HG03108 (cell line): Measurements from ENCODE around the gene SNCG.

ENCODE experiments used
- ATAC-seq: cut with Tn5 transposase; IDR thresholded peaks from one replicate; pipeline ENCODE4 v1.9.1; 2021; ENCODE audit warnings: moderate library complexity; ENCODE audit not compliant: unreplicated experiment

The SNCG gene

GRCh38 chr10:86960003-86960862, 1.8 kb downstream of the SNCG start:
- peak; percentile 49 for ATAC-seq

- ATAC-seq, result no peak
These were observed 2.5 kb downstream of the SNCG start for GRCh38 chr10:86960863-86961434.

DNA sequence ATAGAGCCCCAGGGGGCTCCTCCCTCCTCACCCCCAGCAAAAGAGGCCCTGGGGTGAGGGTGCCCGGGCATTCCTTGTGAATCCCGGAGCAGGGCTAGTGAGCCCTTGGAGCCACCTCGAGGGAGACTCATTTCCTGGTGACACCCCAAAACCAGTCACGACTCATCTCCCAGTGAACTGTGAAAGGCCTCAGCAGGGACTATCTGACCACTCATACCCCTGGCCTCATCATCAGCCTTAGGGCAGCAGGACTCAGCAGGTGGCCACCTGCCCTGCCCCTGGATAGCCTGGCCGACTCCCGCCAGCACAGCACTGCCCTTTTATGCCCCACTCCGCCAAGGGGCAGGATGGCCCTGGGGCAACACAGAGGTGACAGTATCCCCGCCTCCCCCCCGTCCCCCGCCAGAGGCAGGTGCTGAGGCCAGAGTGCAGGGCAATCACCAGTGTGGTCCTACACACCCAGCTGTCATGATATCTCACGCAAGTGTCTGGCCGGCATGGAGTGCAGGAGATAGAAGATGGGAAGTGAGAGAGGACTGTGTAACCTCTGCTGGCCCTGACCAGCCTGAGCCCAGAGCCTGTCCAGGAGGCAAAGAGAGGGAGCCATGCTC, 3.2 kb downstream of the SNCG start:
- no peak for ATAC-seq

DNA sequence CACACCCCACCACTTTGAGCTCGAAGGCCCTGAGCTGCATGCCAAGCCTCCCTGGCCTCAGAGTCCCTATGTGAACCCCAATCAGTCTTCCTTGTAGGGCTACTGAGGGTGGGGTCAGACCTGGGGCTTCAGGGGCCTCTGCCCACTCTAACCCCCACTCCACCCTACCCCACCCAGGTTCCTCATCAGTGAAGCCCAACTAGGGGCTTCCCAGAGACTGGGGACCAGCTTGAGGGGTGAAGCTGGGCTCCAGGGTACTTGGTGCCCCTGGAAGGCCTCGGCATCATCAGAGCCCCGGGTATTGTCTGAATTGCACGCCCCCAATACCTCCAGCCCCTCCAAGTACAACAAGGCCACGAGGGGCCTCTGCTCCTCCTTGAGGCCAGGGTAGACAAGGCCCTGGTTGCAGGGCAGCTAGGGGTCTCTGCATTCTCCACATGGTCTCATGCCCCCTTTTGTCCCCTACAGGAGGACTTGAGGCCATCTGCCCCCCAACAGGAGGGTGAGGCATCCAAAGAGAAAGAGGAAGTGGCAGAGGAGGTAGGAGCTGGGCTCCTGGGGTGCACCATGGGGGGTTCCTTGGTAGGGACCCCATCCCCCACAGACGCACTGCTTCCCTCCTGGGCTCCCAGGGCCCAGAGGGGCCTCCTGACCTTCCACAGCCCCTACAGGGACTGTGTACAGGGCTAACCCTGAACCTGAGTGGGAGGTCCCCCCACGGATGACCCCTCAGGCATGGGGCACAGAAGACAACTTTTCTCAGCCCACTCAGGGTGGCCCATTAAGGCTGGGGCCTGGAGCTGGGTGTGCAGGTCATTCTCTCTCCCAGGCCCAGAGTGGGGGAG, 4.0 kb downstream of the SNCG start:
- ATAC-seq, result no peak

DNA sequence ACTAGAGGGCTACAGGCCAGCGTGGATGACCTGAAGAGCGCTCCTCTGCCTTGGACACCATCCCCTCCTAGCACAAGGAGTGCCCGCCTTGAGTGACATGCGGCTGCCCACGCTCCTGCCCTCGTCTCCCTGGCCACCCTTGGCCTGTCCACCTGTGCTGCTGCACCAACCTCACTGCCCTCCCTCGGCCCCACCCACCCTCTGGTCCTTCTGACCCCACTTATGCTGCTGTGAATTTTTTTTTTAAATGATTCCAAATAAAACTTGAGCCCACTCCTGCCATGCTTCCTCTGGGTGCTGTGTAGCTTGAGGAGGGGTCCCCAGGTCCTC, 4.5 kb downstream of the SNCG start:
- ATAC-seq, result no peak

- ATAC-seq, result no peak
These were observed 5.0 kb downstream of the SNCG start for GRCh38 chr10:86963341-86963919.

DNA sequence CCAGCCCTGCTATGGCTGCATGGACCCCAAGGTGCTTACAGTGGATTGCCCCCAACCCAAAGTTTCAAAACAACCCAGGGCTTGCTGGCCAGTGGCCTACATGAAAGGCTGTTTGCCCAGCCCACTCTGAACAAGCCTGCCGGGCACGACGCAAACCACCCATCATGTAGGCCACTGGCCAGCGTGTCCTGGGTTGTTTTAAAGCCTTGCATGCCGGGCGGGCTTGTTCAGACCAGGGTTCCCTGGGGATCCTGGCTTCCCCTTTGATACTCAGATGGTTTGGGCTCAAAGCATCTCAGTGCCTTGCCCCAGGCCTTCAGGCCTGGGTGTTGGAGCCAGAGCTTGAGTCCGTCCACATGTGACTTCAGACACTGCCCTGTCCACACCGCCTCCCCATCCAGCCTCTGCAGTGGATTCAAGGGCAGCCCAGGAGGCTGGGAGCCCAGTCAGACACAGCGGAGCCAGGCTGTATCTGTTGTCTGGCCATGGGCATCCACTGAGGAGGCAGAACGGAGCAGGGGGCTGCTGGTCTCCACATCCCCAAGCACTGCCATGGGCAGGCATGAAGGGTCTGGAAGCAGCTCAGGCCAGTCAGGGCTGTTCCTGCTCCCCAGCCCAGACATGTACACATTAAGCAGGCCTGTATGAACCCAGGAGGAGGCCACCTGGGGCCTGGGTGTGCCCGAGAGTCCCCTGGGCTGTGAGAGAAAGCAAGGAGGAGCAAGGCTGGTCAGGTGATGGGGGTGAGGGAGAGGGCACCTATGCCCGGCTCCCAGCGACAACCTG, 5.9 kb downstream of the SNCG start:
- no peak for ATAC-seq

- ATAC-seq, result no peak
These were observed 6.4 kb downstream of the SNCG start for GRCh38 chr10:86964847-86965190.

DNA sequence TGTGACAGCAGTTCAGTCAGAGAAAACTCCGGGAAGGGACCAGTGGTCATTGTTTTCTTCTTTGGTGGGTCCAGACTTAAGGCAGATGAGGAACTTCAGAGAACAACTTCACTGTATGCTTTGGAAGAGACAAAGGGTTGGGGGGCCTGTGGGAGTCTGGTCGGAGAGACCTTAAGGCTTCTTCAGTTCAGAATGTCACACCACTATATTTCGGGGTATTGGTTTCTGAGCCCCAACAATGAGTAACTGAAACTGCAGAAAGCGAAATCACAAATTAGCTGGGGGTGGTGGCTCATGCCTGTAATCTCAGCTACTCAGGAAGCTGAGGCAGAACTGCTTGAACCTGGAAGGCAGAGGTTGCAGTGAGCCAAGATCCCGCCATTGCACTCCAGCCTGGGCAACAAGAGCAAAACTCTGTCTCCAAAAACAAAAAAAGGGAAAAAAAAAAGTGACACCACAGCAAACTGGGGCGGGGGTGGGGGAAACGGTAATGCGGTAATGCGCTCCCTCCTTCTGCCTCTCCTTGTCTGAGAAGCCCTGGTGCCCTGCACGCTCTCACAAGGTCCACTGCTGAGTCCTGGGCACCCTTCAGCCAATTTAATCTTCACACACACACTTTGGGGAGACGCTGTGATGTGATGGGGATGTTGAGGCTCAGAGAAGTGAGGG, 7.7 kb downstream of the SNCG start:
- ATAC-seq, result no peak

DNA sequence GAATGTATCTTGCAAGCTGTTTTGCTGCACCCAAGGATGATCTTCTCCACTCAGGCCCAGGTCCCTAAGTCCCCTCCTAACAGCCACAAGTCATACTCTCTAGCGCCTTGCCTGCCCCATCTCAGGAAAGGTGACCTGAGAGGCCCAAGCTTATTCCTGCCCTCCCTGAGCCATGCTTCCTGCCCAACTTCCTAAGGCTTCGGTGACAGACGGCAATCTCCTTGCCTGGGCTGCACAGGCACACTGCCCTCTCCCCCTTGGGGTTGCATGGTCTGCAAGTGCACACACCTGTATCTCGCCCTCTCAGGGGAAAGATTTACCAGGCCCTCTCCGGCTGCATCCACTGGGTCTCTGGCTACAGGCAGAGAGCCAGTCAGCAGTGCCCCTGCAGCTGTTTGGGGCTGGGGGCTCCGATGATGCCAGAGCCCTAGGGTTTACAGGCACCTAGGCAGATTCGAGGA, 9.1 kb downstream of the SNCG start:
- no peak for ATAC-seq

DNA sequence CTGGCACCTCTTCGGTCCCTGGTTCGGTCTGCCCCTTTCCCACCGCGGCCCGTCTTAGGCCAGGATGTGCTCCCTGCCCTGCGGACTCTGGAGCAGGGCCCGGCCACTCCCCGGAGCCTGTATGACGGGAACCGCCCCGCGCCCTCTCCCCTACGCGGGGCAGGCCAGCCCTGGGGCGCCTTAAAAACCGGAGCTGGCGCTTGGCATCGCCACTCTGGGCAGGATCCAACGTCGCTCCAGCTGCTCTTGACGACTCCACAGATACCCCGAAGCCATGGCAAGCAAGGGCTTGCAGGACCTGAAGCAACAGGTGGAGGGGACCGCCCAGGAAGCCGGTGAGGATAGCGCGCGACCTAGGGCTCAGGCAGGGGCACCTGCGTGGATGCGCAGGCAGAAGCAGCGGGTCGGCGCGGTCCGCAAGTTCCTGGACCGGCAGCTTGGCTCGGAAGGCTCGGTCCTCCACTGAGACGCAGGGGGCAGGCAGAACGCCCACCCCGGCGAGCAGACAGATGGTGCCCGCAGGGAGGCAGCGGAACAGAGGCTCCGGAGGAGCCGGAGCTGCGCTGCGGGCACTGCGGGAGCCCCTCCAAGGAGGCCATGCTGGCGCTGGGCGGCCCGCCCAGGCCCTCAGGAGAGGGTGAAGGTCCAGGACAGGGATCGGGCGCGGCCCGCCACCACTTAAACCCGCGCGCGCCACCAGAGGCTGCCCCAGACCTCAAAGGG, 10.0 kb downstream of the SNCG start, which contains the start of gene ADIRF:
ADIRF (plus strand) TSS at position 212 of the 723 bp plus-strand sequence; CDS start at position 275, 63 bp downstream.
- ATAC-seq, result no peak

- ATAC-seq, result no peak
These were observed 10.6 kb downstream of the SNCG start for GRCh38 chr10:86968994-86969355.

GRCh38 chr10:86969421-86970041, 11.1 kb downstream of the SNCG start:
- no peak for ATAC-seq

DNA sequence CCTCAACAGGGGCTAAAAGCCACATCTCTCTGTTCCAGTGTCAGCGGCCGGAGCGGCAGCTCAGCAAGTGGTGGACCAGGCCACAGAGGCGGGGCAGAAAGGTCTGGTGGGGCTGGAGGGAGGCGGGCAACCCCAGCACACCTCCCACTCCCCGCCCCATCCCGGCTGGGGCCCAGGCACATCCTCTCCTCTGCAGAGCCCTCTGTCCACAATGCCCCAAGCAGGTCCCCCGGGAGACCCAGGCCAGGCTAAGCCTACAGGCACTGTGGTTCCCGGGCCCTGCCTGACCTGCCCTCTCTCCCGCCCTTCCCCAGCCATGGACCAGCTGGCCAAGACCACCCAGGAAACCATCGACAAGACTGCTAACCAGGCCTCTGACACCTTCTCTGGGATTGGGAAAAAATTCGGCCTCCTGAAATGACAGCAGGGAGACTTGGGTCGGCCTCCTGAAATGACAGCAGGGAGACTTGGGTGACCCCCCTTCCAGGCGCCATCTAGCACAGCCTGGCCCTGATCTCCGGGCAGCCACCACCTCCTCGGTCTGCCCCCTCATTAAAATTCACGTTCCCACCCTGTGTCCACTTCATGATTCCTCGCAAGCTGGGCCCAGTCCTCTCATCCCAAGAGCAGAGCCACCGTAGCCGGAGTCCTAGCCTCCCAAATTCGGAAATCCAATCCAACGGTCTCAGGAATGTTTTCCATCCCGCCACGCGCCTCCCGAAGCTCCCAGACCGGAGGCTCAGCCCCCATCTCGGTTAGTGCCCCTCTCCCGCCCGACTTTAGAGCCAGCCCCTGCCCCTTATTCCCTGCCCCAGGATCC, 12.0 kb downstream of the SNCG start:
- ATAC-seq, result no peak

- ATAC-seq, result no peak
These were observed 12.5 kb downstream of the SNCG start for GRCh38 chr10:86970982-86971231.

- ATAC-seq, result peak; percentile 77
These were observed 13.0 kb downstream of the SNCG start for GRCh38 chr10:86971232-86971991.
